ENCODE measurements around the gene GAB2.
"Not testable (repeated sequence)": the region's sequence is repeated elsewhere in the genome, so short reads cannot be mapped to it uniquely, and the experiment has no call there.

The GAB2 gene

DNA sequence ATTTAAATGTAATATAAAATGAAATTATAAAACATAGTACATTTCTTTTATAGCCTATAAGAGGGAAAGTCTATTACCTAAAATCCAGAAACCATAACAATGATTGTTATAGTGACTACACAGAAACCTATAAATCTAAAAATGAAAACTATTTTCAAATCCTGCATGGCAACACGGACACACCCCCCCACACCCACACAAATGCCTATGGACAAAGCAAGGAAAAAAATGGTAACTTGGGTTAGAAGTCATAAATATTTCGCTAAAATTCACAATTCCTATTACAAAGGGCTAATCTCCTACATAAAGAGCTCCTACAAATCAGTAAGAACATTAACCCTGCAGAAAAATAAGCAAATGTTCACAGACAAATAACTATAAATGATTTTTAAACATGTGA lies 56.4 kb downstream of the GAB2 start:
- no peak for DNase-seq

- no peak for DNase-seq
These were observed 57.7 kb downstream of the GAB2 start for GRCh38 chr11:78359921-78360320.

GRCh38 chr11:78357924-78358323 lies 59.7 kb downstream of the GAB2 start:
- DNase-seq: not testable (repeated sequence)

- DNase-seq: not testable (repeated sequence)
These were observed 60.2 kb downstream of the GAB2 start for GRCh38 chr11:78357425-78357824.

- not testable (repeated sequence) for DNase-seq
These were observed 61.9 kb downstream of the GAB2 start for GRCh38 chr11:78355742-78356141.

DNA sequence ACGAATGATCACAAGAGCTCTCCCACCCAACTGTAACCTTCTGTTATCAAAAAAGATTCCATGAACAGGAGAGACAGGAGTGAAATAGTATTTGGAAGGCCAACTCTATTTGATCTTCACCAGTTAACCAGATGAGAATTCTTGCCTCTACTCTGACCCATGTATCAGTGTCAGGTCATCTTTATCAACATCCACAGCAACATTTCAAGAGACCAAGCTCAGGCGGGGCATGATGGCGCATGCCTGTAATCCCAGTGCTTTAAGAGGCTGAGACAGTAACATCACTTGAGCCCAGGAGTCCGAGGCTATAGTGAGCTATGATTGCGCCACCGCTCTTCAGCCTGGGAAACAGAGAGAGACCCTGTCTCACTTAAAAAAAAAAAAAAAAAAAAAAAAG lies 62.3 kb downstream of the GAB2 start:
- no peak for DNase-seq

DNA sequence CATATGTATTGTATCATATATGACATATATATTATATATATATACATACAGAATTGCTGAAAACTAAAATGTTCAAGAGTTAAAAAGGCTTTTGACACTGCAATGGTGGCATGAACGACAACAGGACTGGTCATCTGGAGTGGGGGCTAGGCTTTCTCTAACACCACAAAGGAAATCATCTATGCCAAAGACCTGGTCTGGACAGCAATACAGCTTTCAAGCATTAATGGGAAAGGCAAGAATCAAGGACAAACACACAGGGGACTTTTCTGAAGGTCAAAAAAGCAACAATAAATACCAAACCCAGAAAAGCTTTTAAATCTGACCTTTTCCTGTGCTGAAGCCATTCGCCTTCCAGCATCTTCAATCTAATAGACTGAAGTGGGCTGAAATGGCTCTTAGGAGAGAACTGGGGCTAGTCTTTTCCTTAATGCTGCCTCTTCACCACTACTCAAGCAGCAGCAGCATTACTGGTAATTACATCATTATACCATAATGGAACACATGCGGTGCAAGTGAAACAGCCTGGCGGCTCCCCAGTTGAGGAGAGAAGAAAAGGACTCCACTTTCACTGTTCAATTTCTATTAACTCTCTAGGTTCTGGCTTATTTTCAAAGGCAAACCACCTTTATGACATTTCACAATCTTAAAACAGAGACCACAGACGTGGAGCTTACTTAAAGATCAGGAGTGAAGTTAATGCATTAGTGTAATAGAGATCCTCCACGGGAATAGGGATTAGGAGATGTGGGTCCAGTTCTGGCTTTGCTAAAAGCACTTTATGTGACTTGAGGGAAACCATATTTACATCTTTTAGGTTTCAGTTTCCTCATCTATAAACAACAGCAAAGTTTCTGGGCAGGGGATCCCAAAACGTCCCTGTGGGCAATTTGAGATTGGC lies 63.0 kb downstream of the GAB2 start:
- no peak for DNase-seq

- DNase-seq: no peak
These were observed 65.4 kb downstream of the GAB2 start for GRCh38 chr11:78351979-78352841.

DNA sequence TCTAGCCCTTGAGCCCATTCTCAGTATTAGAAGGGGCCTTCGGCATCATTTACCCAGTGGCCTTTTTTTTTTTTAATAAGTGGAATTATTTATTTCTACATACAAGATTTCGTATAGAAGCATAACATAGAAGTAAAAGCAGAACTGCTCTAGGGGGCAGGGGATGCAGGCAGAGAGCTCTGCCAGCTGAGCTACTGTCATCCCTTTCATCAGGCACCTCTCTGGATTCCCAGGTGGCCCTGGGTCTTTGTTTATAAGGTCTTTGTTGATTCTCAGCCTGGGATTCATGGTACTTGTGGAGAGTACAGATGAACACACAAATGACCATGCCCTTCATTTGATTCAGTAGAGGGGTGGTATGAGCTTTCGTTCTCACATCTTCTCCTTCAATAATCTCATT lies 66.4 kb downstream of the GAB2 start:
- DNase-seq: no peak

DNA sequence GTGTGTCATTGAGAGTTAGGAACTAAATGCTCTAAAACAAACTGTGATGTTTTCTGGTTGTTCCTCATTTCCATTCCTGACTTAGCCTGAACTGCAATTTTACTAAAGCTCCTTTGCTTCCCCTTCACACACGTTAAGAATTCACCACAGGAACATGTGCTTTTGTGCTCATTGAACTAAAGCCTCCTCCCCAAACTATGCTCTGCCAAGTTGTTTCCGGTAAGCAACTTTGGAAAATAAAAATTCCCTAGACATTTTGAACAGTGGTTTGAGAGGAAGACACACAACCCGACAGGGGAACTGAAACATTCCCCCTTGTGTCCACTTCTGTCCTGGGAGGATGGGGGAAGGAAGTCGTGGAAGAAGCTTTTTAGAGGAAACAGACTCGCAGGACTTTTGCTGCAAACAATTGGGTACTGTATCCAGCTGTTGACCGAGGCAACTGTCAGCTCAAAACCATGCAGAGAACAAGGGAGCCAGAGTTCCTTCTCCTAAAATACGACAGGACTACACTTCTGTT lies 66.9 kb downstream of the GAB2 start:
- DNase-seq: no peak

DNA sequence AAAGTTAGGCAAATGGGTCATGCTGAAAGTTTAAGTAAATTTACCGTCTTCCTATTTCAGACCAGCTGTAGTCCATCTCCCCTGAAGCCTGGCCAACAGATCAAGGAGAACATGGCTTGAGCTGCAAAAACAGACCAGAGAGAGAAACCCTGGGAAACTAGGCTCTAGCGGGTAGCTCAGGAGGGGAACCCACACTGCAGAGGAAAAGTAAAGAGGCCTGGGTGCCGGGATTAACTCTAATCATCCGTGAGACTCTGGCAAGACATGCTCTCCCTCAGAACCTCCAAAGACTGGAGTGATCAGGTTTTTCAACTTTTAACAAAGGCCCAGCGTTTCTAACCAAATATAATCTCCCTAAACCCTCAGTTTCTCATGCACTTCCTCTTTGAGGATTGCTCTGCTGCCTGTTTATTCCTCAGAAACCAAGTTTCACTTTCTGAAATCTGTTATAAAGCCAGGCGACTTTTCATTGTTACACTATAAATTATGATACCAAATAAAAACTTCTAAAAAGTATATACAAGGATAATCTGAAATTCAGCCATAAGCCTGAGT lies 67.5 kb downstream of the GAB2 start:
- DNase-seq: no peak

DNA sequence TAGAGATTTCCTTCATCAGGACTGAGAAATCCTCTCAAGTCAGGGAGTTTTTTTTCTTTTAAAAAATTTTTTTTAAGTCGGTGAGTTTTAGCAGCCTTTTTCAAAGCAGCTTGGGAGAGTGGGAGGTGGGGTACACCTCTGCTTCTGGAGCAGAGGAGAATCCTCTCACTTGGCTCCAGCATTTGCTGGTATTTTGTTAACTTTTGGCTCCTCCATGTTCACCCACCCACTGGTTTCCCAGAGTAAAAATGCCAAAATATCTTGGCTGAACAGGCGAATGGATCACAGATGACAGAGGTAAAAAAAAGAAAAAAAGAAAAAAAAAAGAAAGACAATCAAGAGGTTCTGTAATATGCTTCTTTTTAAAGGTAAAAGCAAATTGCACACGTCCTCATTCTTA lies 68.0 kb downstream of the GAB2 start:
- DNase-seq: no peak

DNA sequence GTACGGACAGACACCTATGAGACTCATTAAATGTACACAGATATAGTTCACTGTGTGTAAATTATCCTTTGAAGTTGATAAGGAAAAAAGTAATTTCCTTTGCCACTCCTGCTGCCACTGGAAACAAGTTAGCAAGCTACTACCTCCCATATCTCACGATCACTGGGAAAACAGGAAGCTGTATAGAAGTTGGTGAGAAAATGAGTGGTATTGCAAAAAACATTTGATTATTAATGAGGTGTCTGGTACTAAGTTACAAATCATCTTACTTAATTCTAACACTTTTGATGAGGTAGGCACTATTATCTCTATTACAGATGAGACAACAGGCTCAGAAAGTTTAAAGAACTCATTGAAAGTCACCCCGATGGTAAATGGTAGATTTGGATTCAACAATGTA lies 68.5 kb downstream of the GAB2 start:
- DNase-seq: no peak

DNA sequence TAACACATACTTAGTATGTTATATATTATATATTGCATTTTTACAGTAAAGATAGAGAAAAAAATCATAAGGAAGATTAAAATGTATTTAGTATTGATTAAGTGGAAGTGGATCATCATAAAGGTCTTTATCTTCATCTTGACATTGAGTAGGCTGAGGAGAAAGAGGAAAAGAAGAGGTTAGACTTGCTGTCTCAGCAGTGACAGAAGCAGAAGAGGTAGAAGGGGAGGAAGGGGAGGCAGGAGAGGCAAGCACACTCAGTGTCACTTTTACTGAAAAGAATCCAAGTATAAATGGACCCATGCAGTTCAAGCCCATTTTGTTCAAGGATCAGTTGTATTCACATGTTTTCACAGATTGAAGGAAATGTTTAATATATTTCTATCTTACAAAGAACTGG lies 69.7 kb downstream of the GAB2 start:
- DNase-seq: no peak

DNA sequence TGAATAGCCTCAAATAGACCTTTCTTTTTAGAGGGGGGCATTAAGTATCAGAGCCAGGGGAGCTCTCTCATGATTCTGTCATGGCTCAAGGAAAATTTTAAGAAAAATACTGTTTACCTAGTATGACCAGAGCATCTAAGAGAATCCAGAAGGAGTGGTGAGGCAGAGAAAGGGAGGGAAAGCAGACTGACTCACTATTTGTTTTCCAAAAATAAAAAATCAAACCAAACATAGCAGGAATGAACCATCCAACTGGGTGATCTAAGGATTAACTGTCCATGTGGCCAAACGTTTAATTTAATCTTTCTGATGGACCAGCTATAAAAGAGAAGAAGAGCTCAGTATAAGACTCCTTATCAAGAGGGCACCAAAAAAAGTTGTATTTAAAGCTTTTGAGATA lies 70.8 kb downstream of the GAB2 start:
- no peak for DNase-seq

DNA sequence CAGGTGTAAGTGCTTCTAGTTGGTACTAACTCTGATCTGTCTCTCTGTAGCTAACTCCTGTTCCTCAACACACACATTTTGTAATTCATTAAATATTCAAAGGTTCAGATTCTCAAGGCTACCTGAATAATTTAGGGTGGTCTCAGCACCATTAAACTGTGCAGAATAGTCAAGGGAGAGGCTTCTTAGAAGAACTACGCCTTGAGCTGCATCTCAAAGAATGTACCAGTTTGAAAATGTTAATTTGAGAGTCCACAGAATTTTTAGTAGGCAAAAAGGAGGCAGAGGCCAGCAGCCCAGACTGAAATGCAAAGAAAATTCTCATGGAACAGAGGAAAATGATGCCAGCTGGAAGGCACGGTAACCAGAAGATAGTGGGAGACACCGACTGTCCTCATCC lies 72.2 kb downstream of the GAB2 start:
- no peak for DNase-seq

DNA sequence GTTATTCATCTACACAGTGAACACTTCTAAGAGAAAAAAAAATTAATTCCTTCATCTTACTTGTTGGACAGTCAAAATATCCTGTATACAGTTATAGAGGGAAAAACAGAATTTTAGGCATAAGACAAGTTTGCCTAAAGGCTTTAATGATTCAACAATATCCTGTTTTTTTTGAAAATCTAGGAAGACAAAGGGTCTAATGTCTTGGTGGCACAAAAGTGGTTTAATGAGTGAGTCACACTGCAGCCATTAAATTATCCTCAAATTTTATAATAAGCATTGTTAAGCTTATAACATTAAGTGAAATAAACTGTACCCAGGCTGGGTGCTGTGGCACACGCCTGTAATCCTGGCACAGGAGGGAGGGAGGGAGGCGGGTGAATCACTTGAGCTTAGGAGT lies 72.9 kb downstream of the GAB2 start:
- DNase-seq: no peak

- no peak for DNase-seq
These were observed 73.5 kb downstream of the GAB2 start for GRCh38 chr11:78344094-78344493.

DNA sequence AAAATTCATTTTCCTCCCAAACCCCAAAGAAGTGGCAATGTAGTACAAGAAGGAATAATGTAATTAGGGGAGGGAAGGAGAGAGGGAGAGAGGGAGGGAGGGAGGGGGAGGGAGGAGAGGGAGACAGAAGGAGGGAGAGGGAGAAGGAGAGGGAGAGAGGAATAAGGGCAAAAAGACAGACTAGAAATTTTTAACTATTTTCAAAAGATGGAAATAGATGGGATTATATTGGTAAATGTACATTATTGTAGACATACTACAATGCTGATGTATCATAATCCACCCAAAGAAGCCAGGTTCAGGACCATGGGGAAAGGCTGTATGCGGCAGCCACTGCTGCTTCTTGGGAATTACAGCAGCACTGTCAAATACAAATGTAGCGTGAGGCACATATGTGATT lies 74.3 kb downstream of the GAB2 start:
- no peak for DNase-seq

GRCh38 chr11:78341841-78342240 lies 75.8 kb downstream of the GAB2 start:
- no peak for DNase-seq

DNA sequence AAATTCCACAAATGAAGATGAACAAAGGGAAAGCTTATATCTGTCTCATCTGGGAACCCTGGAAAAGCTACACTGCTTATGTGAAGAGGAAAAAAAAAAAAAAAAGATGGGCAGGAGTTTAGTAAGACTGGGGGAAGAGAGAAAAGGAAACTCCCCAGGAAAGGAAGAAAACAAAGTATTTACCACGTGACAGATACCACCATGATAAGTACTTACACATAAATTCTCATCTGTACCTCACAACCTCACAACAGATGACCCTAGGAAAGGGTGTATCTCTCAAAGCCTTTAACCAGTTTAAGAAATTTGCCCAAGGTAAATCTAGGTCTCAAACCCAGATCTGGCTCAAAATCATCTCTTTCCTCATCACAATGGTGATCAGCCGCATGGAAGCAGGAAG lies 77.1 kb downstream of the GAB2 start:
- no peak for DNase-seq

DNA sequence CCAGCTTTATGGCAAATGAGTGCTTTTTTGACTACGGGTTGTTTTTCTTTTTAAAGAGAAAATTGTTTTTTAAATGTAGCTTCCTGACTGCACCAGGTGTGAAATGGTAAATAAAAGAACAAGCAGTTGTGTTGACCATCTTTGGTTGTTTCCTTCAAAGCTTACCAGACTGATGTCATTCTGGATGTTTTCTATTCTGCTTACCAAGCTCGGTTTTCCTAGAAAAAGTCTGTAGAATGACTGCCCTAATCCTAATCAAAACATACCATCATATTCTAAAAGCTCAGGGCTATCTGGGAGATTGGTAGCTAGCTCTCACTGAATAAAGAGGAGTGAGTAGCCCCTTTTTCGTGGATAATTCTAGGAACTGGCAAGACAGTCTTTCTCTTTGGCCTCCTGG lies 77.7 kb downstream of the GAB2 start:
- no peak for DNase-seq

- no peak for DNase-seq
These were observed 78.1 kb downstream of the GAB2 start for GRCh38 chr11:78339483-78339882.

DNA sequence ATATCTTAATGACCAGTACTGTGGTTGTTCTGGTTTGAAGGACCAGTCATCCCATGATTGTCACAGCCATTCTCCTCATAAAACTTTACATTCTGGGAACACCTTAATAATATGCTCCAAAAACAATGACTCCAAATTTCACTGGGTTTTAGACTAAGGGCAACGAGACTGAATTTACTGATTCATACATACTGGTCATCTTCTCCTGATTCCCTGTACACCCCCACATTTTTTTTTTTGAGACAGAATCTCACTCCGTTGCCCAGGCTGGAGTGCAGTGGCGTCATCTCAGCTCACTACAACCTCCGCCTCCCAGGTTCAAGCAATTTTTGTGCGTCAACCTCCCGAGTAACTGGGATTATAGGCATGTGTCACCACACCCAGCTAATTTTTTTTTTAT lies 78.9 kb downstream of the GAB2 start:
- DNase-seq: no peak
